ENCODE measurements around the gene SLC12A2.

DNA sequence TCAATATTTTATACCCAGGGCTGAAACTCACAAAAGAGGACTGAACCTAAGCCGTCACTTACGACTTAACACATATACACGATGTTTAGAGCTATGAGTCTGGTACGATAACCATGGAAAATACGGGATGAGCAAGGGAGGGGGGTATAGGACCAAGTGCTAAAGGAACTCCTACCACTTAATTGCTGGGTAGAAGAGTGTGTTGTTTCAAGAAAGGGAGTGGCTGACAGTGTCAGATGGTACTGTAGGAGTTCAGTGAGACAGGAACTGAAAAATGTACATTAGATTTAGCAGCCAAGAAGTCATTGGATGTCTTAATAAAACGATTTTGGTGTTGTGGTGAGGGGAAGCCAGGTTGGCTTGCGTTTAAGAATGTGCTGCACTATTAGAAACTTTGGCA lies 21.6 kb downstream of the SLC12A2 start:
- TF ChIP-seq, protein P1, sequence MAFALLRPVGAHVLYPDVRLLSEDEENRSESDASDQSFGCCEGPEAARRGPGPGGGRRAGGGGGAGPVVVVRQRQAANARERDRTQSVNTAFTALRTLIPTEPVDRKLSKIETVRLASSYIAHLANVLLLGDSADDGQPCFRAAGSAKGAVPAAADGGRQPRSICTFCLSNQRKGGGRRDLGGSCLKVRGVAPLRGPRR (CRISPR knock-in tag; IDR thresholded peaks at IDR 0.05) = no peak
- no peak for TF ChIP-seq IRF2 (CRISPR knock-in tag; IDR thresholded peaks at IDR 0.05)
- TF ChIP-seq, protein P2, sequence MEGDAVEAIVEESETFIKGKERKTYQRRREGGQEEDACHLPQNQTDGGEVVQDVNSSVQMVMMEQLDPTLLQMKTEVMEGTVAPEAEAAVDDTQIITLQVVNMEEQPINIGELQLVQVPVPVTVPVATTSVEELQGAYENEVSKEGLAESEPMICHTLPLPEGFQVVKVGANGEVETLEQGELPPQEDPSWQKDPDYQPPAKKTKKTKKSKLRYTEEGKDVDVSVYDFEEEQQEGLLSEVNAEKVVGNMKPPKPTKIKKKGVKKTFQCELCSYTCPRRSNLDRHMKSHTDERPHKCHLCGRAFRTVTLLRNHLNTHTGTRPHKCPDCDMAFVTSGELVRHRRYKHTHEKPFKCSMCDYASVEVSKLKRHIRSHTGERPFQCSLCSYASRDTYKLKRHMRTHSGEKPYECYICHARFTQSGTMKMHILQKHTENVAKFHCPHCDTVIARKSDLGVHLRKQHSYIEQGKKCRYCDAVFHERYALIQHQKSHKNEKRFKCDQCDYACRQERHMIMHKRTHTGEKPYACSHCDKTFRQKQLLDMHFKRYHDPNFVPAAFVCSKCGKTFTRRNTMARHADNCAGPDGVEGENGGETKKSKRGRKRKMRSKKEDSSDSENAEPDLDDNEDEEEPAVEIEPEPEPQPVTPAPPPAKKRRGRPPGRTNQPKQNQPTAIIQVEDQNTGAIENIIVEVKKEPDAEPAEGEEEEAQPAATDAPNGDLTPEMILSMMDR (IDR thresholded peaks at IDR 0.05 in 2 of 3, conservative IDR thresholded peaks at IDR 0.05 in 1 of 3; ENCODE audit: insufficient read depth in 2 of 3, low read depth in 1 of 3, low read length in 3 of 3) = no peak
- no peak for TF ChIP-seq ZNF143 (CRISPR knock-in tag; IDR thresholded peaks at IDR 0.05)
- TF ChIP-seq ZNF121 (CRISPR knock-in tag; conservative IDR thresholded peaks at IDR 0.05) = no peak
- no peak for TF ChIP-seq CEBPB (tag; IDR thresholded peaks at IDR 0.05)
- TF ChIP-seq ZNF263 (CRISPR knock-in tag; IDR thresholded peaks at IDR 0.05; ENCODE audit: borderline replicate concordance) = no peak
- TF ChIP-seq HNRNPUL1 (IDR thresholded peaks at IDR 0.05; ENCODE audit: low read length) = no peak
- TF ChIP-seq RAD21 (CRISPR knock-in tag; conservative IDR thresholded peaks at IDR 0.05 in 1 of 2, IDR thresholded peaks at IDR 0.05 in 1 of 2) = no peak
